Measurements from ENCODE around the gene ANO2.

ANO2 gene

DNA sequence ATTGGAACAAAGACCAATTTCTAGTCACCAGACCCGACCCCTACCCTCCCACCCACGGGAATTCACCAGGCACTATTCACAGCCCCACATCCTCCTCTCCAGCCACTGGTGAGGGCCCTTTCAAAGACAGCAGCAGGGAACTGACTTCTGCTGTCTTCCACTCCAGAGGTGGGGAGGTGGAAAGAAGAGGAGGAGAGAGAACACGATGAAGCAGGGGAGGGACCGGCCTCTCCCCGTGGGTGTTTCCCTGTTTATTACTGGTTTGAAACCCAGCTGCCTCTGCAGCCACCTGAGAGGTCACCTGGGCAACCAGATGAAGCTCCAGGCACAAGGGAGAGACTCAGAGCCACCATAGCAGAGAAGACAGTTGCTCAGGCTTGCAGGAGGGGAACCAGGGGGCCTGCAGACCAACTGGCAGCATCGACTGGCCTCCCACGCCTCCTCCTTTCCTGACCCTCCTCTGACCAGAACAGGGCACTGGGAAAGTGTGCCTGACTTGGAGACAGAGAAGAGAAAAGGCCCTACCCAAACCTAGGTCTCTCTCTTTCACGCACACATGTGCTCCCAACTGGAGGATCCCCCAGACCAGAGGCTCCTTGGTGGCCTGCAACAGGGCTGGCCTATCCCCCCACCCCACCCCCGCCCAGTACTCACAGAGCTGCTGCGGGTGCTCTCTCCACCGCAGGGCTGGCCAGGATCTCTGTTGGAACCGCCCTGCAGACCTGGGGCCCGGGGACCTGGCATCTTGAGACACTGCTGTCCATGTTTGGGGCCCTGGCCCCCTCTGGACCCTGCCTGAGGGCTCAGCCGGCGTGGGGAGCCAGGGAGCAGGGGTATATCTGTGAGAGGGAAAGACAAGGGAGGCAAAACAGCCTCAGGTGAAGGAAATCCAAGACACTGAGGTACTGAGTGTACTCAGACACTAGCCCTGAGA, 22.8 kb downstream of the ANO2 start:
- Histone ChIP-seq H3K27me3 (ENCODE audit: insufficient read depth, low read length) (no peaks in the 10 kb centered on the region), H3K4me3 (ENCODE audit: low read length) (no peak overlapping the region), H3K4me1 (ENCODE audit: insufficient read depth, low read length) (peaks cover 14% of the 10 kb centered on the region), H3K36me3 (ENCODE audit: insufficient read depth, low read length) (no peaks in the 10 kb centered on the region), H3K9me3 (ENCODE audit: low read length) (no peaks in the 10 kb centered on the region), H2AFZ (ENCODE audit: low read depth, low read length) (no peak overlapping the region)

DNA sequence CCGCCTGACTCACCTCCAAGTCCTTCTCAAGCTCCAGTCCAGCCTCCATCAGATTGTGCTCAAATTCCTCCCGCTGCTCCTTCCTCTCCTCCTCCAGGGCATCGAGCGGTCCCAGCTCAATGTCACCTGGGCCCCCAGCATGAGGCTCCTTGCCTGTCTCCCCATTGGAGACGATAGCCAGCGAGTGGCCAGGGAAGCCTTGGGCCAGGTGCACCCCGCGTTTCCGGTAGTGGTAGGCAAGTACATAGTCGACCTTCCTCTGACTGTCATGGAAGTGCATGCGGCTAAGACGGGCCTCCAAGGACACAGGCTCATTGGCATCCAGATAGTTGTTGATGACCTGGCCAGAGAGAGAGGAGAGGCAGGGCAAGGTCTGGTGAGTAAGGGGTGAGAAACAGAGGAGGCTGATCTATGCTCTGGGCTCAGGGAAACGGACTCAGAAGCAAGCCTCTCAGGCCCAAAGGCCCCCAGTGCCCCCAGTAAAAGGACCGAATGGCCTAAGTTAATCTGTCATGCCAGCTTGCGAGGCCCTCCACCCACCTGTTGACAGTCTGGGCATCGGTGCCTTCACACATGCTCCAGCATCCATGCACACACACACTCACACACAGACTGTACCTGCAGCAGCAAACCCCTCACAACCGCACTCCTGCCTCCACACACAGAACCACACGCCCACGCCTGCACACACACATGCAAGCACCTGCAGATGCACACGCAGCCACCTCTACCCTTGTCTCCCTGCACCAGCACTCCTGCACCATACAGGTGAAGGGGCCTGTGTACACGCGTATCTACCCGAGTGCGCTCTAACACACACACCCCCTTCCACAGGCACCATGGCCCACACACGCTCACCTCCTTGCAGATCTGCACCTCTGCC, 23.8 kb downstream of the ANO2 start:
- Histone ChIP-seq H2AFZ (ENCODE audit: low read depth, low read length) (no peak overlapping the region), H3K4me1 (ENCODE audit: insufficient read depth, low read length) (peaks cover 14% of the 10 kb centered on the region), H3K4me3 (ENCODE audit: low read length) (no peak overlapping the region), H3K27me3 (ENCODE audit: insufficient read depth, low read length) (no peaks in the 10 kb centered on the region), H3K9me3 (ENCODE audit: low read length) (no peaks in the 10 kb centered on the region), H3K36me3 (ENCODE audit: insufficient read depth, low read length) (no peaks in the 10 kb centered on the region)

DNA sequence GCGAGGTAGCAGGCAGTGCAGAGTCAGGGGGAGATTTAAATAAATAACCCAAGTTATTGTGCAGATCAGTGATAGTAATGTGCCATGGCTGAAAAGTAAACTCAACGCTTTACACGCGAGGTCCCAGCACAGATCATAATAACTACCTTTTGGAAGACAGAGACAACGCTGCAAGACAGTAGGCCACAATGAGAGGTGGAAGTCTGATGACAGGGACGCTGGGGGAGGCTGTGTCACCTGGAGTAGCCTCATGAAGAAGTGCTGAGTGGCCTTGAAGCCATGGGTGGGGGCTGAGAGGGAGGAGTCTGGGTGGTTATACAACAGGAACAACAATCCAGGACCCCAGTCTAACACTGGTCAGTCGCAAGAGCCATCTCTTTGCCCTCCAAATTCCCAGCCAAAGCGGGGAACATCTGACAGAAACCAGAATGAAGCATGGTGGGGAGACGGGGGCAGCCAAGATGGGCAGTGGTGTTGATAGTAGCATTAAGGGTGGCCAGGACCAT, 28.2 kb downstream of the ANO2 start:
- Histone ChIP-seq H3K4me3 (ENCODE audit: low read length) (no peak overlapping the region), H3K36me3 (ENCODE audit: insufficient read depth, low read length) (no peaks in the 10 kb centered on the region)

DNA sequence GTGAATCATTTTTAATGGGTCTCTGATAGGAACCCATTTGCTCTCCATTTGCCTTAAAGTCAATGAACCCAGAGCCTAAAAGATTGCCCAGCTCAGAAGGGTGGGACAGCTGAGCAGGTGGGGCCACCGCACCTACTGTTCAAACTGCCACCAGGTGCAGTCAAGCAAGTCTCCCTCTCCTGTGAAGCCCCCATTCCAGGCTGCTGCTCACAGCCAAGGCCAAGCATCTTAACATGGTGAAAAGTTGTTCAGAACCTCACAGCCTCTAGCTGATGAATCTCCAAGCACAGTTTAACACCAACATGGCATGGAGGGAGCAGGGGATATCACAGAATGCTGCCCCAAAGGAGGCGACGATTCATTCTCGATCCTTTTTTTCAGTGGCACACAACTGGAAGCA, 29.5 kb downstream of the ANO2 start:
- Histone ChIP-seq H3K4me3 (ENCODE audit: low read length) (no peak overlapping the region), H2AFZ (ENCODE audit: low read depth, low read length) (no peak overlapping the region), H3K27me3 (ENCODE audit: insufficient read depth, low read length) (no peaks in the 10 kb centered on the region), H3K9me3 (ENCODE audit: low read length) (no peaks in the 10 kb centered on the region), H3K4me1 (ENCODE audit: insufficient read depth, low read length) (no peaks in the 10 kb centered on the region), H3K36me3 (ENCODE audit: insufficient read depth, low read length) (no peaks in the 10 kb centered on the region)

More for the DNA sequence above, 28.2 kb downstream of the ANO2 start:
- no peaks in the 10 kb centered on the region for H3K27me3 ChIP-seq (ENCODE audit: insufficient read depth, low read length)
- H2AFZ ChIP-seq (ENCODE audit: low read depth, low read length) = no peak overlapping the region
- no peaks in the 10 kb centered on the region for H3K4me1 ChIP-seq (ENCODE audit: insufficient read depth, low read length)
- no peaks in the 10 kb centered on the region for H3K9me3 ChIP-seq (ENCODE audit: low read length)

DNA sequence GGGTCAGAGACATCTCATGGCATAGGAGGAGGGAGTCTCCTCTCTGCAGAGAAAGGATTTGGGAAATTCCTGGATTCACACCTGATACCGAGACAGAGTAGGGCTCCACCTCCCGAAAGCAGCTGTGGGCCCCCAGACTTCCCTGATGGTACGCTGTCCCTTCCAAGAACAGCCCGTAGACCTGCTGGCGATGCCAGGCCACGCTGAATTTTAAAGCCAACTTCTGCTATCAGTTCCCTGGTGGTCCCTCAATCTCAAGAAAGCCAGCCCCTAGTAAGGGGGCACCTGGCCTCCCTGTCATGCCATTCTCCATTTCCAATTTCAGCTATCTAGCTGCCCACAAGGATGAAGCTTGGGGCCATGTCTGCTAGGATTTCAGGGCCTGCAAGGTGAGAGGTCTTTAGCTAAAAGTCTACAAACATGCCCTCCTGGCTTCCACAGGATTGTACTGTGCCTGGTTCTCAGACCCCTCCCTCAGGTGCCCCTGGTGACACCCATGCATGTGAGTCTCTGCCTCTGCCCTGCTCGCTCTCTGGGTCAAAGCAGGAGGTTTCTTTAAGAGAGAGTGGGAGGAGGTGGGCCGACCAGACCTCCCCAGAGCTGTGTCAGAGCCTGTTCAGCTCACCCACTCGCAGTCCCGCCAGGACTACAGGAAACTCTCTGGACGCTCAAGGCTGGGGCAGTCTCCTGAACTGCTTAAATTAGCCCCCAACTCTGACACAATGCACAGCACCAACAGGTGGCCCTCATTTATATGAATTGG, 30.5 kb downstream of the ANO2 start:
- H3K4me3 ChIP-seq (ENCODE audit: low read length) = no peak overlapping the region
- no peaks in the 10 kb centered on the region for H3K9me3 ChIP-seq (ENCODE audit: low read length)
- H2AFZ ChIP-seq (ENCODE audit: low read depth, low read length) = no peak overlapping the region
- H3K27me3 ChIP-seq (ENCODE audit: insufficient read depth, low read length) = no peaks in the 10 kb centered on the region
- H3K4me1 ChIP-seq (ENCODE audit: insufficient read depth, low read length) = no peaks in the 10 kb centered on the region
- no peaks in the 10 kb centered on the region for H3K36me3 ChIP-seq (ENCODE audit: insufficient read depth, low read length)

DNA sequence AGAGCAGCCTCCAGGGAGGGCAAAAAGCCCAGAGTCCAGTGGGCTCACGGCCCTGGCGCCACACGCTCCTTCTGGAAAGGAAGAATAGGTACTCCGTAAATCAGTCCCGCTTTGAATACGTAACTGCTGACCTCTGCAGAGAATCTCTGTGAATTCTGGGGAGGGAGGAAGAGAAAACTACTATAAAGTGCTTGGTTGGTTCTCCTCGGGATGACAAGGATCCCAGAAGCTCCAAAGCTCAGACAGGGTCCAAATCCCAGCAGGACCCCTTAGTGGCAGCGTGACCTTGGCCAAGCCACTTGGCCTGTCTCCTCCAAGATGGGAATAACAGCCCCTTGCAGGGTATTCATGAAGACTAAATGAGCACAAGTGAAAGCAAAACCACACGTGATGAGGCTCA, 31.7 kb downstream of the ANO2 start:
- Histone ChIP-seq H2AFZ (ENCODE audit: low read depth, low read length) (no peak overlapping the region), H3K36me3 (ENCODE audit: insufficient read depth, low read length) (no peaks in the 10 kb centered on the region), H3K4me1 (ENCODE audit: insufficient read depth, low read length) (no peaks in the 10 kb centered on the region), H3K4me3 (ENCODE audit: low read length) (no peak overlapping the region), H3K27me3 (ENCODE audit: insufficient read depth, low read length) (no peaks in the 10 kb centered on the region), H3K9me3 (ENCODE audit: low read length) (no peaks in the 10 kb centered on the region)

DNA sequence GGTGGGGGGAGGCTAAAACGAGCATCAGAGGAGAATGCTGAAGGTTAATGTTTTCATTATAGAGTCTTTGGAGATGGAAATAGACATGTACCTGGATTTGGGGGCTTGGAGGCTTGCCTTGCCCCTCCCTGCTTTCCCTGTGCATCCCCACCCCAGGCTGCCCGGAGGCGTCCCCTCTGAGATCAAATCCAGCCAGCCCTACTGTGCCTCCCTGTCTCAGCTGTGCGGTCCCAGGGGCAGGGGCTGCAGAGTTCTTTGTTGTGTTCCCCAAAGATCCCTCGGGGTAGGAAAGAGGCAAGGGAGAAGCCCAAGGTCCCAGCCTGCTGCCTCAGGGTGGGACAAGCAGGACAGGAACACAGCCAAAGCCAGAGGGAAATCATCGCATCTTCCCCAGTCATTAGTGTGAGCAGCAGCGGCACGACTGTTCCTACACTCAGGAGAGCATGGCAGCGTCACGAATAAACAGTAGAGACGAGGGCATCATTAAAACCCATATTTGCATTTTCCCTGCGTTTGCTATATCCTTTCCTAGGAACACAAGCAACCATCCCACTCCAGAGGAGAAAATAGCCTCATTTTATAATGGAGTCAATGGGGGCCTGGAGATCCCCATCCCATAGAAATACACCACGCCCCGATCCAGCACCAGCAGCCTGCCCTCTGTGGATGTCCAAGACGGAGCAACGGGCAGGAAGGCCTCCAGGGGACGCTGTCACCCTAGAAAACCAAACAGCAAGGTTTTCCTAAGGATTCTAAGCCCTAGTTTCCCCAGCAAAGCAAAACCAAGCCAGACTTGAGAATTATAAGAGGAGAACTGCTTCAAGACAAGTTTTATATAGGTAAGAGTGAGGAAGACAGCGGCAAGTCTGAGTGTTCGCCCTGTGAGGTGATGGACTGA, 32.4 kb downstream of the ANO2 start:
- no peak overlapping the region for H3K4me3 ChIP-seq (ENCODE audit: low read length)
- H3K27me3 ChIP-seq (ENCODE audit: insufficient read depth, low read length) = no peaks in the 10 kb centered on the region
- H3K36me3 ChIP-seq (ENCODE audit: insufficient read depth, low read length) = no peaks in the 10 kb centered on the region
- H3K4me1 ChIP-seq (ENCODE audit: insufficient read depth, low read length) = no peaks in the 10 kb centered on the region
- H3K9me3 ChIP-seq (ENCODE audit: low read length) = no peaks in the 10 kb centered on the region
- no peak overlapping the region for H2AFZ ChIP-seq (ENCODE audit: low read depth, low read length)

DNA sequence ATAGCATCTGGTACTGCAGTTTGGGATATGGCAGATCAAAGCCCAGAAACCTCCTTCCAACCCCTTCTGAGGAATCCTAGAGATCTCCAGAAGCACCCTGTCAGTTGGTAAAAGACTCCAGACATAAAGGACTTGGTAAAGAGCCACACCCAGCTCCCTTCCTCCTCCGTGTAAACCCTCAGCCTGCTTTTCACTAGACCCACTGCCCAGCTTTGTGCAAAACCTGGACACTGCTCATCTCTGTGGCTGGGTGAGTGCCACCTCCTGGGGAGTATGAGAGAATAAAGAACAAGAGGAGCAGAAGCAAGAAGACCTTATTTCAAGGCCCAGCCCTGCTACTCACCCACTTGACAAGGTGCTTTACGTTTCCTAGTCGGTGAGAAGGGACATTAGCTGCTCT, 33.0 kb downstream of the ANO2 start:
- Histone ChIP-seq H3K36me3 (ENCODE audit: insufficient read depth, low read length) (no peaks in the 10 kb centered on the region), H3K4me1 (ENCODE audit: insufficient read depth, low read length) (no peaks in the 10 kb centered on the region), H3K4me3 (ENCODE audit: low read length) (no peak overlapping the region), H3K9me3 (ENCODE audit: low read length) (no peaks in the 10 kb centered on the region), H2AFZ (ENCODE audit: low read depth, low read length) (no peak overlapping the region), H3K27me3 (ENCODE audit: insufficient read depth, low read length) (no peaks in the 10 kb centered on the region)

DNA sequence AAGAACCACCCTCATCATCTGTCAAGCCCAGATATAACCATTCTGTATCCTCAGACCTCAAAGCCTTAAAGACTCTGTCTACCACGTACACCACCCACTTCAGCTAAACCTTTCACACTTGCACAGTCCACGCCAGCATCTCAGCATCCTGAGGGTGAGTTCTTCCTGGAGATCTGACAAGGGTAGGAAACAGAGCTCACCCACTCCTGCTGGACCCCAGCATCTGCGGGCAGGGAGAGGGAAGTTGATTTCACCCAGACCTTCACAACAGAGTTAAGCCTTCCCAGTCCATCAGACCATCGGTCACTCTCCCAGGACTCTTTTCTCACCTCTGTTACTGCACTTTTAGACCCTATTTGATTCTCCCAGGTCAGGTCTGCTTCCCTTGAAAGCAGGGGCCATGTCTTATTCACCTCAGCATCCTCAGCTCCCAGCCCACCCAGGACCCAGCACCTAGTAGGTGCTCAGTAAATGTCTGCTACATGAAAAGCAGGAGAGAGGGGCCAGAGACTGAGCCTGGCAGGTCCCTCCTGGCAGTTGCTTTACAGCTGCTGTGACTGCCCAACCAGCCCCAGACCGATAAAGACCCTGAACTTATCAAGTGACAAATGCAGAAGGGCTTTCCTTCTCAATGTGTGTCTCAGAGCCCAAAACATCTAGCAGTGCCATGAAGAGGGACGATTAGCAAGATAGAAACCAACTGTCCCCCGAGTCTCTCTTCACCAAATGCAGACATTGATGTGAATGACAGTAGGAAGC, 34.1 kb downstream of the ANO2 start:
- no peaks in the 10 kb centered on the region for H3K4me1 ChIP-seq (ENCODE audit: insufficient read depth, low read length)
- no peaks in the 10 kb centered on the region for H3K9me3 ChIP-seq (ENCODE audit: low read length)
- H3K27me3 ChIP-seq (ENCODE audit: insufficient read depth, low read length) = no peaks in the 10 kb centered on the region
- no peak overlapping the region for H3K4me3 ChIP-seq (ENCODE audit: low read length)
- no peak overlapping the region for H2AFZ ChIP-seq (ENCODE audit: low read depth, low read length)
- H3K36me3 ChIP-seq (ENCODE audit: insufficient read depth, low read length) = no peaks in the 10 kb centered on the region

DNA sequence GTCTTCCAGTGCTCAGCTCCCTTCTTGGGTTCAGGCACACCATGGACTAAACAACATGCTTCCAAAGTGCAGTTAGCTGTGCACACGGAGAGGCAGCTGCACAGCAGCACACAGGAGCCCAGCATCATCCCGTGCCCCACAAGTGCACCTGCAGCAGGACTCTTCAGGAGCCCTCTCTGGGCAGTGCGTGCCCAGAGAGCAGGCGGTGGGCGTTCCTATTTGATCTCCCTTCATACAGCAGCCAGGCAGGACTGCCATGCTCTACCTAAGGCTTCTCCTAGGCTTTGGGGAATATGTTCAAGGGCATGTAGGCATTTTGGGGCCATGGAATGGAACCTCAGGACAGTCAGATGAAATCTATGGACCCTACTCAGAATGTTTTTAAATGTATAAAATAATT, 35.5 kb downstream of the ANO2 start:
- H3K36me3 ChIP-seq (ENCODE audit: insufficient read depth, low read length) = no peaks in the 10 kb centered on the region
- H2AFZ ChIP-seq (ENCODE audit: low read depth, low read length) = no peak overlapping the region
- H3K9me3 ChIP-seq (ENCODE audit: low read length) = no peaks in the 10 kb centered on the region
- no peaks in the 10 kb centered on the region for H3K27me3 ChIP-seq (ENCODE audit: insufficient read depth, low read length)
- H3K4me1 ChIP-seq (ENCODE audit: insufficient read depth, low read length) = no peaks in the 10 kb centered on the region
- no peak overlapping the region for H3K4me3 ChIP-seq (ENCODE audit: low read length)

DNA sequence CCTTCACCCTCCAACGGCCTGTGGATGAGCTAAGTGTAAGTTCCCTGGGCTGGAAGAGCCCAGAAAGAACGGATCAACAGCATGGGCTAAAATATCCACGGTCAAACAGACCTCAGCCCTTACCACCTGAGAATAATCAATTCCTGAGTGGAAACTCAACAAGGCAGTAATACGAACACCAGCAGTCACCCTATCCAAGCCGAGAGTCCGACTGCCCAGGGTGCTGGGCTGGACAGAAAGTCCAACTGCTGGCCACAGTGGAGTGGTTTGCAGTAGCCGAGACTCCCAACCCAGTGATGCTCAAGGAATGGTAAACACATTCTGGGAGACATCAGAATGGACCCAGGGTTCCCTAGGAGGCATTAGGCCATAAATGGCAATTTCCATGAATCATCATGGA, 36.8 kb downstream of the ANO2 start:
- Histone ChIP-seq H3K4me3 (ENCODE audit: low read length) (no peak overlapping the region), H3K27me3 (ENCODE audit: insufficient read depth, low read length) (no peaks in the 10 kb centered on the region), H3K4me1 (ENCODE audit: insufficient read depth, low read length) (no peaks in the 10 kb centered on the region)

More for the DNA sequence above, 36.8 kb downstream of the ANO2 start:
- H3K9me3 ChIP-seq (ENCODE audit: low read length) = no peaks in the 10 kb centered on the region
- H2AFZ ChIP-seq (ENCODE audit: low read depth, low read length) = no peak overlapping the region
- H3K36me3 ChIP-seq (ENCODE audit: insufficient read depth, low read length) = no peaks in the 10 kb centered on the region

All from neuron (in vitro differentiated cells).